Prostate gland (tissue), 2 donors: Measurements from ENCODE around the gene DOCK10.

Experiments used
- POLR2A ChIP-seq: fragments of 450-650 bp; IDR thresholded peaks from one replicate; pipeline ENCODE4 v1.6.1; 2016; ENCODE audit warnings: antibody characterized with exemption, mild to moderate bottlenecking
- POLR2AphosphoS5 ChIP-seq: sonication (generic); formaldehyde crosslinking; IDR thresholded peaks from one replicate; pipeline ENCODE4 v1.6.1; 2017; ENCODE audit warnings: antibody characterized with exemption
- TF ChIP-seq, protein P1 (sequence below), 4 experiments: fragments of 200-600 bp in 2 of 4; fragments of 450-650 bp in 2 of 4; sonication (generic) in 2 of 4; IDR thresholded peaks; 1 replicate in 3 of 4; 2 replicates in 1 of 4; pipeline ENCODE4 v1.5.1; 2016 to 2019; ENCODE audit warnings: antibody characterized with exemption in 4 of 4, mild to moderate bottlenecking in 2 of 4, moderate library complexity in 2 of 4

DNA sequence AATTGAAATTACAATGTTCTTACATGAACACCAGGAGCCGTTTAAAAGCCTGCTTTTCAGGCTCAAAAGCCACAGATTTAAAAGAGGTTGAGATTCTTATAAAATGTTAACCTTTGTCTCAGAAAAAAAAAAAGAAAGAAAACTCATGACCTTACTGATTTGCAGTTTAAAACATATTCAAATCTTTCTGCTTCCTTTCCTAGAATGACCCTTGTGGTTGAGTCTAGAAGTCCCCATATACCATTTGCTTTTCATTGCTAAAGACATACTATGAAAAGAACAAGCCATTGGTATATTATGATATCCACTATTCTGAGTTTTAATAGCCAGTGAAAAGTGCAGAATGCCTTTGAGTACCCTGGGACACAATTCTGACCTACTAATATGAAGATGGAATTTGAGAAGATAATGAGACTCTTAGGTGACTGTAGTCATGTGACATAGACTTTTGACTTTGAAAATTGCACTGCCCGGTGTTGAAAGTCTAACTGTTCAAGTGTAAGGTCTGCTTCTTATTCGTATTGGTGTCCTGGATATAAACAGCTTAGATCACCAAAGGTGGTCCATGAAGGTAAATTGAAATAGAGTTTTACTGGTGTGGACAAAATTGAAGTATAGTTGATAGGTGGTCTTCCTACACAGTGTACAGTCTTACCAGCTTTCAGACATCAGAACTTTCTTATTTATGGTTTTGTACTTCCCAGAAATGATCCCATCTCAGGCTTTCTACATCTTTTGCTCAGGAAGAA is 117.0 kb downstream of the DOCK10 start:
- TF ChIP-seq, protein P1, sequence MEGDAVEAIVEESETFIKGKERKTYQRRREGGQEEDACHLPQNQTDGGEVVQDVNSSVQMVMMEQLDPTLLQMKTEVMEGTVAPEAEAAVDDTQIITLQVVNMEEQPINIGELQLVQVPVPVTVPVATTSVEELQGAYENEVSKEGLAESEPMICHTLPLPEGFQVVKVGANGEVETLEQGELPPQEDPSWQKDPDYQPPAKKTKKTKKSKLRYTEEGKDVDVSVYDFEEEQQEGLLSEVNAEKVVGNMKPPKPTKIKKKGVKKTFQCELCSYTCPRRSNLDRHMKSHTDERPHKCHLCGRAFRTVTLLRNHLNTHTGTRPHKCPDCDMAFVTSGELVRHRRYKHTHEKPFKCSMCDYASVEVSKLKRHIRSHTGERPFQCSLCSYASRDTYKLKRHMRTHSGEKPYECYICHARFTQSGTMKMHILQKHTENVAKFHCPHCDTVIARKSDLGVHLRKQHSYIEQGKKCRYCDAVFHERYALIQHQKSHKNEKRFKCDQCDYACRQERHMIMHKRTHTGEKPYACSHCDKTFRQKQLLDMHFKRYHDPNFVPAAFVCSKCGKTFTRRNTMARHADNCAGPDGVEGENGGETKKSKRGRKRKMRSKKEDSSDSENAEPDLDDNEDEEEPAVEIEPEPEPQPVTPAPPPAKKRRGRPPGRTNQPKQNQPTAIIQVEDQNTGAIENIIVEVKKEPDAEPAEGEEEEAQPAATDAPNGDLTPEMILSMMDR (IDR thresholded peaks at IDR 0.05), result no peak
- no peak for TF ChIP-seq POLR2AphosphoS5
- no peak for TF ChIP-seq POLR2A
